Natural killer cell (primary cell): ENCODE results near the gene FILIP1L. TPM values are rescaled to one million over a fixed set of nuclear protein-coding genes. Genes with fewer than 3 reads are reported as not detected.
A peak's percentile ranks its signal among the peaks of the same experiment; 100 is the strongest.

Source experiments
- ATAC-seq, 3 donors: fragments of 150-1000 bp in 2 of 3; fragments of 200-7000 bp in 1 of 3; cut with Tn5 transposase; 1 replicate in 1 of 3; 2 replicates in 2 of 3; pipeline ENCODE4 v1.10.0; 2021; ENCODE audit warnings: mild to moderate bottlenecking in 2 of 3, moderate library complexity in 2 of 3
- DNase-seq, 2 donors: peaks; one replicate each; pipeline versions ENCODE4 v3.0.0 to v3.0.0-alpha.2; 2013 to 2021; ENCODE audit warnings: mixed read lengths in 1 of 2
- H3K27ac ChIP-seq: one replicate; pipeline ENCODE4 v1.5.1; 2013; ENCODE audit warnings: mild to moderate bottlenecking, low read length
- H3K27me3 ChIP-seq: one replicate; pipeline ENCODE4 v1.6.1; 2013; ENCODE audit warnings: low read length; ENCODE audit not compliant: control insufficient read depth, insufficient read depth
- H3K36me3 ChIP-seq: one replicate; pipeline ENCODE4 v1.6.1; 2013; ENCODE audit warnings: low read length; ENCODE audit not compliant: control insufficient read depth, insufficient read depth
- H3K4me1 ChIP-seq: one replicate; pipeline ENCODE4 v1.6.1; 2013; ENCODE audit warnings: low read length; ENCODE audit not compliant: control insufficient read depth, insufficient read depth
- H3K4me3 ChIP-seq: one replicate; pipeline ENCODE4 v1.5.1; 2013; ENCODE audit warnings: low read length
- H3K9me3 ChIP-seq: one replicate; pipeline ENCODE4 v1.6.1; 2013; ENCODE audit warnings: low read length; ENCODE audit not compliant: control insufficient read depth, insufficient read depth
- H3K27ac Mint-ChIP-seq, 2 donors: one replicate each; pipeline ENCODE4 v1.8.0; 2022; ENCODE audit warnings: mild to moderate bottlenecking in 2 of 2, mixed read lengths in 2 of 2, moderate library complexity in 1 of 2
- H3K27me3 Mint-ChIP-seq, 2 donors: one replicate each; pipeline ENCODE4 v1.8.0; 2022; ENCODE audit warnings: low read depth in 2 of 2, mixed read lengths in 2 of 2
- H3K36me3 Mint-ChIP-seq: one replicate; pipeline ENCODE4 v1.8.0; 2022; ENCODE audit warnings: mixed read lengths
- H3K4me1 Mint-ChIP-seq, 2 donors: one replicate each; pipeline ENCODE4 v1.8.0; 2022; ENCODE audit warnings: mixed read lengths in 2 of 2
- H3K4me3 Mint-ChIP-seq: one replicate; pipeline ENCODE4 v1.8.0; 2022; ENCODE audit warnings: mild to moderate bottlenecking, moderate library complexity, mixed read lengths
- H3K9me3 Mint-ChIP-seq, 2 donors: one replicate each; pipeline ENCODE4 v1.8.0; 2022; ENCODE audit warnings: mixed read lengths in 2 of 2
- WGBS: methylation state at CpG from one replicate; pipeline ENCODE4 v1.1.7; 2013; ENCODE audit warnings: missing lambda C conversion rate; ENCODE audit not compliant: insufficient coverage; 5-methylcytosine and 5-hydroxymethylcytosine counted together
- intact Hi-C: fragments of 100-400 bp; cut with micrococcal nuclease; formaldehyde crosslinking; loops from one replicate; pipeline ENCODE4 v1.14.2; 2022
- total RNA-seq, 4 donors: library from RNA; stranded (reverse); fragments of 120-200 nt in 1 of 4; gene quantifications; one replicate each; pipeline versions ENCODE4 v1.2.3 to v1.2.4, GENCODE V29; 2013 to 2022
- TF ChIP-seq, protein P1 (sequence below): fragments of 200-600 bp; IDR thresholded peaks from one replicate; pipeline ENCODE4 v1.8.0; 2022; ENCODE audit warnings: antibody characterized with exemption

FILIP1L gene
- total RNA-seq, 3 donors from 2014 or later (not counting 1 experiment from before 2014, with no cell fraction given): 0.12 TPM; not detected in 2

GRCh38 chr3:99895131-99895696, 219.1 kb downstream of the FILIP1L start:
- no peak overlapping the region for H3K4me3 ChIP-seq

GRCh38 chr3:99892332-99892731, 222.0 kb downstream of the FILIP1L start:
- TF ChIP-seq, protein P1, sequence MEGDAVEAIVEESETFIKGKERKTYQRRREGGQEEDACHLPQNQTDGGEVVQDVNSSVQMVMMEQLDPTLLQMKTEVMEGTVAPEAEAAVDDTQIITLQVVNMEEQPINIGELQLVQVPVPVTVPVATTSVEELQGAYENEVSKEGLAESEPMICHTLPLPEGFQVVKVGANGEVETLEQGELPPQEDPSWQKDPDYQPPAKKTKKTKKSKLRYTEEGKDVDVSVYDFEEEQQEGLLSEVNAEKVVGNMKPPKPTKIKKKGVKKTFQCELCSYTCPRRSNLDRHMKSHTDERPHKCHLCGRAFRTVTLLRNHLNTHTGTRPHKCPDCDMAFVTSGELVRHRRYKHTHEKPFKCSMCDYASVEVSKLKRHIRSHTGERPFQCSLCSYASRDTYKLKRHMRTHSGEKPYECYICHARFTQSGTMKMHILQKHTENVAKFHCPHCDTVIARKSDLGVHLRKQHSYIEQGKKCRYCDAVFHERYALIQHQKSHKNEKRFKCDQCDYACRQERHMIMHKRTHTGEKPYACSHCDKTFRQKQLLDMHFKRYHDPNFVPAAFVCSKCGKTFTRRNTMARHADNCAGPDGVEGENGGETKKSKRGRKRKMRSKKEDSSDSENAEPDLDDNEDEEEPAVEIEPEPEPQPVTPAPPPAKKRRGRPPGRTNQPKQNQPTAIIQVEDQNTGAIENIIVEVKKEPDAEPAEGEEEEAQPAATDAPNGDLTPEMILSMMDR: no peak
- intact Hi-C loops: no loop called here
- no peak overlapping the region for H3K4me3 ChIP-seq
- H3K36me3 Mint-ChIP-seq: no peaks in the 10 kb centered on the region
- no peak for ATAC-seq
- no peak overlapping the region for H3K27ac Mint-ChIP-seq
- H3K27me3 ChIP-seq: no peaks in the 10 kb centered on the region
- no peaks in the 10 kb centered on the region for H3K27me3 Mint-ChIP-seq
- H3K4me1 Mint-ChIP-seq: no peaks in the 10 kb centered on the region
- no peaks in the 10 kb centered on the region for H3K9me3 ChIP-seq
- DNase-seq: no peak
- H3K36me3 ChIP-seq: no peaks in the 10 kb centered on the region
- no peak overlapping the region for H3K4me3 Mint-ChIP-seq
- H3K4me1 ChIP-seq: no peaks in the 10 kb centered on the region
- H3K9me3 Mint-ChIP-seq: no peaks in the 10 kb centered on the region
- no peak overlapping the region for H3K27ac ChIP-seq

More at GRCh38 chr3:99895131-99895696, 219.1 kb downstream of the FILIP1L start:
- 54% methylated on average over 3 of the region's 3 CpGs for WGBS
- intact Hi-C loops: no loop called here
- Mint-ChIP-seq H3K36me3 (no peaks in the 10 kb centered on the region), H3K4me3 (no peak overlapping the region), H3K9me3 (no peaks in the 10 kb centered on the region), H3K27me3 (no peaks in the 10 kb centered on the region), H3K27ac (no peak overlapping the region), H3K4me1 (no peaks in the 10 kb centered on the region)
- Histone ChIP-seq H3K27me3 (no peaks in the 10 kb centered on the region), H3K4me1 (no peaks in the 10 kb centered on the region), H3K9me3 (no peaks in the 10 kb centered on the region), H3K36me3 (no peaks in the 10 kb centered on the region), H3K27ac (peak overlapping the region; percentile 8)
- DNase-seq (no peak), ATAC-seq (no peak)
- TF ChIP-seq, protein P1: no peak

GRCh38 chr3:99891610-99892285, 222.6 kb downstream of the FILIP1L start:
- intact Hi-C loops: no loop called here
- Histone ChIP-seq H3K36me3 (no peaks in the 10 kb centered on the region), H3K27ac (no peak overlapping the region), H3K9me3 (no peaks in the 10 kb centered on the region), H3K4me1 (no peaks in the 10 kb centered on the region), H3K27me3 (no peaks in the 10 kb centered on the region), H3K4me3 (no peak overlapping the region)
- no CpG with 5 or more reads among the region's 2 CpGs for WGBS
- TF ChIP-seq, protein P1: no peak
- no peaks in the 10 kb centered on the region for H3K4me1 Mint-ChIP-seq
- DNase-seq (no peak), ATAC-seq (no peak)
- no peaks in the 10 kb centered on the region for H3K27me3 Mint-ChIP-seq
- no peak overlapping the region for H3K27ac Mint-ChIP-seq
- no peaks in the 10 kb centered on the region for H3K9me3 Mint-ChIP-seq
- H3K4me3 Mint-ChIP-seq: no peak overlapping the region
- H3K36me3 Mint-ChIP-seq: no peaks in the 10 kb centered on the region

- no peaks in the 10 kb centered on the region for H3K27me3 Mint-ChIP-seq
- H3K27ac Mint-ChIP-seq: no peak overlapping the region
- no peaks in the 10 kb centered on the region for H3K9me3 Mint-ChIP-seq
- Histone ChIP-seq H3K4me3 (no peak overlapping the region), H3K27me3 (no peaks in the 10 kb centered on the region), H3K9me3 (no peaks in the 10 kb centered on the region), H3K36me3 (no peaks in the 10 kb centered on the region), H3K27ac (no peak overlapping the region), H3K4me1 (no peaks in the 10 kb centered on the region)
- 100% methylated on average over 3 of the region's 3 CpGs for WGBS
- TF ChIP-seq, protein P1: no peak
- no peak for ATAC-seq
- peaks cover 11 to 21% of the 10 kb centered on the region in 2 donors for H3K4me1 Mint-ChIP-seq
- no peaks in the 10 kb centered on the region for H3K36me3 Mint-ChIP-seq
- intact Hi-C loops: no loop called here
- no peak for DNase-seq
- no peak overlapping the region for H3K4me3 Mint-ChIP-seq
These were observed 228.4 kb downstream of the FILIP1L start for GRCh38 chr3:99885851-99886250.
